ENCODE measurements around the gene ABCB10.
"Not testable (repeated sequence)": the region's sequence is repeated elsewhere in the genome, so short reads cannot be mapped to it uniquely, and the experiment has no call there.

Gene ABCB10

DNA sequence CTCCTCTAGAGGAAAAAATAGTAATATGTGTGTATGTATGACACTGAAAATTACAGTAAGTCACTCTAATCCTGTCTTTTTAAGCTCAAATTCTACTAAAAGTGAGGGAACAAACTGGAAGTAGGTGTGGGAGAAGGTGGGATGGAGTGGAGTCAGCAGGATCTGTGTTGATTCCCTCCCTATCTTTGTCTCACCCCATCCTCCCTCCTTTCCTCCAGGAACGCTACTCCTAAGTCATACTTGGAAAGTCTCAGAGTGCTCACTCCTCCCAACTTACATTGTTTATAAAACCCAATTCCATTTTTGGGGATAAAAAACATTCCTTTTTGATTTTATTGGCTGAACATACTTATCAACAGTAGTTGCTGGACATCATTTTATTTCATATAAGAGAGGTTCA, 35.5 kb downstream of the ABCB10 start:
- no peak overlapping the region for H3K27ac Mint-ChIP-seq

DNA sequence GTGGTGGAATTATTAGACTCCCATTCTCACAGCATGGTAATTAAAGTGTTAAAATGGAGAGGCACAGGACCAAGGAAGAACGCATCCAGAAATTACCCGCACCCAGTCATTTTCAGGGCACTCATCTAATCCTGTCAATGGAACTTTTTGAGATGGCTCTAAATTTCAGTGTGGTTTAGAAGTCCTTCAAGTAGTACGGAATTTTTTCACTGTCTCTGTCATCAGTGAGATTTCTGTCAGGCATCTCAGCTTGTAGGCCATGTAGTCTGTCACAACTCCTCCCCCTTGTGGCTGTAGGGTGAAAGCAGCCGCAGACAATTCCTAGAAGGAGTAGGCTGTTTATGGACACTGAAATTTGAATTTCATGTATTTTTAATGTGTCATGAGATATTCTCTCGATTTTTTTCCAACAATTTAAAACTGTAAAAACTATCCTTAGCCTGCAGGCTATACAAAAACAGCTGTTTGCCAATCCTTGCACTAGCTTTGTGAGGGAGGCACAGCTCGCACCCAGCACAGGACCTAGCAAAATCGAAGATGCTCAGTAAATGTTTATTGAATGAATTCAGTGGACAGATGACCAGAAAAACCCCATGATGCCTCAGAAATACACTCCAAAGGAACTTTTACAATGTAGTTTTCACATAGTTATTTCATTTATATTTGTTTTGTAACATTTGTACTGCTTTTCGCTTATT, 43.8 kb downstream of the ABCB10 start:
- H3K27ac Mint-ChIP-seq: no peak overlapping the region
- H3K4me3 Mint-ChIP-seq: no peak overlapping the region
- H3K9me3 Mint-ChIP-seq: no peaks in the 10 kb centered on the region
- H3K36me3 Mint-ChIP-seq (ENCODE audit: low read depth): peaks cover 9% of the 10 kb centered on the region
- H3K27me3 Mint-ChIP-seq (ENCODE audit: low read depth): peaks cover 3% of the 10 kb centered on the region
- TF ChIP-seq, protein P1, sequence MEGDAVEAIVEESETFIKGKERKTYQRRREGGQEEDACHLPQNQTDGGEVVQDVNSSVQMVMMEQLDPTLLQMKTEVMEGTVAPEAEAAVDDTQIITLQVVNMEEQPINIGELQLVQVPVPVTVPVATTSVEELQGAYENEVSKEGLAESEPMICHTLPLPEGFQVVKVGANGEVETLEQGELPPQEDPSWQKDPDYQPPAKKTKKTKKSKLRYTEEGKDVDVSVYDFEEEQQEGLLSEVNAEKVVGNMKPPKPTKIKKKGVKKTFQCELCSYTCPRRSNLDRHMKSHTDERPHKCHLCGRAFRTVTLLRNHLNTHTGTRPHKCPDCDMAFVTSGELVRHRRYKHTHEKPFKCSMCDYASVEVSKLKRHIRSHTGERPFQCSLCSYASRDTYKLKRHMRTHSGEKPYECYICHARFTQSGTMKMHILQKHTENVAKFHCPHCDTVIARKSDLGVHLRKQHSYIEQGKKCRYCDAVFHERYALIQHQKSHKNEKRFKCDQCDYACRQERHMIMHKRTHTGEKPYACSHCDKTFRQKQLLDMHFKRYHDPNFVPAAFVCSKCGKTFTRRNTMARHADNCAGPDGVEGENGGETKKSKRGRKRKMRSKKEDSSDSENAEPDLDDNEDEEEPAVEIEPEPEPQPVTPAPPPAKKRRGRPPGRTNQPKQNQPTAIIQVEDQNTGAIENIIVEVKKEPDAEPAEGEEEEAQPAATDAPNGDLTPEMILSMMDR (IDR thresholded peaks at IDR 0.05; ENCODE audit: unreplicated experiment in 3 of 3): peak; percentile 79 to 85 (median 83)
- H3K4me1 Mint-ChIP-seq: no peaks in the 10 kb centered on the region

More for the DNA sequence above, 35.5 kb downstream of the ABCB10 start:
- no peak overlapping the region for H3K4me3 Mint-ChIP-seq
- peaks cover 44% of the 10 kb centered on the region for H3K36me3 Mint-ChIP-seq (ENCODE audit: low read depth)
- H3K27me3 Mint-ChIP-seq (ENCODE audit: low read depth): no peaks in the 10 kb centered on the region
- H3K4me1 Mint-ChIP-seq: no peaks in the 10 kb centered on the region
- TF ChIP-seq, protein P1 (IDR thresholded peaks at IDR 0.05; ENCODE audit: unreplicated experiment in 3 of 3): no peak
- H3K9me3 Mint-ChIP-seq: no peaks in the 10 kb centered on the region

DNA sequence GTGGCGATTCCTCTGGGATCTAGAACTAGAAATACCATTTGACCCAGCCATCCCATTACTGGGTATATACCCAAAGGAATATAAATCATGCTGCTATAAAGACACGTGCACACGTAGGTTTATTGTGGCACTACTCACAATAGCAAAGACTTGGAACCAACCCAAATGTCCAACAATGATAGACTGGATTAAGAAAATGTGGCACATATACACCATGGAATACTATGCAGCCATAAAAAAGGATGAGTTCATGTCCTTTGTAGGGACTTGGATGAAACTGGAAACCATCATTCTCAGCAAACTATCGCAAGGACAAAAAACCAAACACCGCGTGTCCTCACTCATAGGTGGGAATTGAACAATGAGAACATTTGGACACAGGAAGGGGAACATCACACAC, 46.9 kb downstream of the ABCB10 start:
- not testable (repeated sequence) for H3K4me3 Mint-ChIP-seq; H3K36me3 Mint-ChIP-seq (ENCODE audit: low read depth); H3K27ac Mint-ChIP-seq; H3K27me3 Mint-ChIP-seq (ENCODE audit: low read depth); H3K9me3 Mint-ChIP-seq
- H3K4me1 Mint-ChIP-seq: peaks cover 20% of the 10 kb centered on the region

DNA sequence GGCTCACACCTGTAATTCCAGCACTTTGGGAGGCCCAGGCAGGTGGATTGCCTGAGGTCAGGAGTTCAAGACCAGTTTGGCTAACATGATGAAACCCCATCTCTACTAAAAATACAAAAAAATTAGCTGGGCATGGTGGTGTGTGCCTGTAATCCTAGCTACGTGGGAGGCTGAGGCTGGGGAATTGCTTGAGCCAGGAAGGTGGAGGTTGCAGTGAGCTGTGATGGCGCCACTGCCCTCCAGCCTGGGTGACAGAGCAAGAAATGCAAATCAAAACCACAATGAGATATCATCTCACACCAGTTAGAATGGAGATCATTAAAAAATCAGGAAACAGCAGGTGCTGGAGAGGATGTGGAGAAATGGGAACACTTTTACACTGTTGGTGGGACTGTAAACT, 47.3 kb downstream of the ABCB10 start:
- H3K27me3 Mint-ChIP-seq (ENCODE audit: low read depth); H3K27ac Mint-ChIP-seq; H3K9me3 Mint-ChIP-seq; H3K36me3 Mint-ChIP-seq (ENCODE audit: low read depth); H3K4me3 Mint-ChIP-seq: not testable (repeated sequence)
- H3K4me1 Mint-ChIP-seq: peaks cover 22% of the 10 kb centered on the region

DNA sequence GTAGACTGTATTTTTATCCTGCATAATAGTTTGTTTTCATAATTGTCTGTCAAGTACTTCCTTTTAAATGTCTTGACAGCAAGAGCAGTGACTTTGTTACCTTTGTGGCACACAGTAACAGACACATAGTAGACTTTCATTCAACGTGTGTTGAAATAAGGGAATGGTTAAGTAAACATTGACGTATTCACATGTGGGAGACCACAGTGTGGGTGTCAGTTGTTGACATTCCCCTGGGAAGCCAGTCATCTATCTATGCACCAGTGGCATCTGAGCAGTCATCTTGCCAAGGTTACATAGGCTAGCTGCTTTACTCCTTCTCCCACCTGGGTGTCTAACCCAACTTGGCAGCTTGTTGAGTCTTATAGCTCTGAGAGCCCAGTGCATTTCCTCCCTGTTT, 48.9 kb downstream of the ABCB10 start:
- H3K36me3 Mint-ChIP-seq (ENCODE audit: low read depth): peaks cover 5% of the 10 kb centered on the region
- peaks cover 3% of the 10 kb centered on the region for H3K27me3 Mint-ChIP-seq (ENCODE audit: low read depth)
- H3K4me1 Mint-ChIP-seq: peaks cover 22% of the 10 kb centered on the region
- no peaks in the 10 kb centered on the region for H3K9me3 Mint-ChIP-seq
- H3K27ac Mint-ChIP-seq: peak overlapping the region; percentile 99
- peak overlapping the region; percentile 89 to 92 (median 91) for H3K4me3 Mint-ChIP-seq
- TF ChIP-seq, protein P1 (IDR thresholded peaks at IDR 0.05; ENCODE audit: unreplicated experiment in 3 of 3): no peak

DNA sequence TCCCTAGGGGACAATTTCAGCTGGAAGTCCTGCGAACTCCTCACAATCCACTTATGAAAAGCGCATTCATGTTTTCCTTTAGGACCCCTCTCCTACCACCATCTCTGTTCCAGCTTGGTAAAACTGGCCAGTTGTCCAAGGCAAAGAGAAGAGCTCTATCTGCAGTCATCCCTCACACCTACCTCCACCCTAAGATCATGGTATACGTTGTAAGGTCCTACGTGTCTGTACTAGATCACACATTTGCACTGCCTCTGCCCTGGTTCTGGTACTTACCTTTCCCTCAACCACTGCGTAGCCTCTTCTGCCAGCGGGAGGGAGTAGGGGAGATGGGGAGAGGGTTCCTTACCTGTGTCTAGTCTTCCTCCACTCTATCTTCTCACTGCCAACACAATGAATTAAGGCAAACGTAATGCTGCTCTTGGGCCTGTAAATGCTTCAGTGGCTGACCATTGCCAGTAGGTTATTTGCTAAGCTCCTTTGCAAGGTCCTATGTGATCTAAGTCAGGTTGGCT, 49.6 kb downstream of the ABCB10 start:
- no peaks in the 10 kb centered on the region for H3K9me3 Mint-ChIP-seq
- peaks cover 22% of the 10 kb centered on the region for H3K4me1 Mint-ChIP-seq
- H3K27ac Mint-ChIP-seq: peak overlapping the region; percentile 99
- TF ChIP-seq, protein P1 (IDR thresholded peaks at IDR 0.05; ENCODE audit: unreplicated experiment in 3 of 3): no peak
- H3K36me3 Mint-ChIP-seq (ENCODE audit: low read depth): peaks cover 9% of the 10 kb centered on the region
- peak overlapping the region; percentile 89 to 92 (median 91) for H3K4me3 Mint-ChIP-seq
- peaks cover 3% of the 10 kb centered on the region for H3K27me3 Mint-ChIP-seq (ENCODE audit: low read depth)

All from nephron (organoid).